Testis (tissue), 2 donors: ENCODE results near the gene MTMR3.

ENCODE experiments used
- CTCF ChIP-seq, 3 experiments: fragments of 450-650 bp in 2 of 3; fragments of 200-600 bp in 1 of 3; sonication (generic) in 1 of 3; IDR thresholded peaks; one replicate each; pipeline ENCODE4 v1.5.1; 2016 to 2019; ENCODE audit warnings: antibody characterized with exemption in 3 of 3, mild to moderate bottlenecking in 2 of 3, moderate library complexity in 1 of 3
- POLR2A ChIP-seq: fragments of 450-650 bp; IDR thresholded peaks from one replicate; pipeline ENCODE4 v1.6.1; 2017; ENCODE audit warnings: antibody characterized with exemption, mild to moderate bottlenecking, moderate library complexity

DNA sequence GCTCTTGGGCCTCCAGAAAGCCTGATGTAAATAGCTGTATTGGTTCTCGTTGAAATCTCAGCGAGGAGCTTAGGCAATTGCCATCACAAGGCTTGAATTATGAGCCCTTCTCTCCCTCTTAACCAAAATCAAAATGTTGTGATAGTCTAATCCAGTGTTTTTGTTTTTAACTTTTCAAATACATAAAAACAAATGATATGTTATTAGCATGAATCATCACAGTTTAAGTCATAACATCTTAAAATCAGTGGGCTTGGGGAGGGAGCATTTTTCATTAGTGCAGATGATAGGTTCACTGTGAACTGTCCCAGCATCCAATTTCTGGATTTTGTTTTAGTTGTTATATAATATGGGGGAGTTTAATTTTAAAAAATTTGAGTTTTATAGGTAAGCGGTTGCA lies 148.4 kb downstream of the MTMR3 start:
- TF ChIP-seq CTCF (IDR thresholded peaks at IDR 0.05): no peak
- no peak for TF ChIP-seq POLR2A
